H9 (cell line): ENCODE data around the gene GPR151. TPM values are rescaled to one million over a fixed set of nuclear protein-coding genes. Genes with fewer than 3 reads are reported as not detected.

Experiments used
- DNase-seq: peaks from one replicate; pipeline ENCODE4 v3.0.0-alpha.2; 2017
- H2AFZ ChIP-seq: one replicate; pipeline ENCODE4 v1.6.1; 2013; ENCODE audit warnings: mild to moderate bottlenecking, low read length, control low read depth, moderate library complexity
- H2AK5ac ChIP-seq: 2 replicates; pipeline ENCODE4 v1.6.1; 2013; ENCODE audit warnings: low read length, control low read depth, mixed read lengths; ENCODE audit not compliant: insufficient read length
- H2BK120ac ChIP-seq: one replicate; pipeline ENCODE4 v1.6.1; 2013; ENCODE audit warnings: low read depth, mild to moderate bottlenecking, low read length, control low read depth, inconsistent platforms; ENCODE audit not compliant: poor library complexity, severe bottlenecking
- H2BK12ac ChIP-seq: 2 replicates; pipeline ENCODE4 v1.6.1; 2013; ENCODE audit warnings: low read length, control low read depth, mixed read lengths, low read depth; ENCODE audit not compliant: insufficient read length
- H2BK15ac ChIP-seq: 2 replicates; pipeline ENCODE4 v1.6.1; 2013; ENCODE audit warnings: low read depth, low read length, control low read depth
- H2BK20ac ChIP-seq: one replicate; pipeline ENCODE4 v1.6.1; 2013; ENCODE audit warnings: low read depth, mild to moderate bottlenecking, low read length, control low read depth, inconsistent platforms; ENCODE audit not compliant: poor library complexity, severe bottlenecking
- H2BK5ac ChIP-seq: 2 replicates; pipeline ENCODE4 v1.6.1; 2013; ENCODE audit warnings: low read length, control low read depth, mixed read lengths; ENCODE audit not compliant: insufficient read length
- H3K14ac ChIP-seq: 2 replicates; pipeline ENCODE4 v1.6.1; 2013; ENCODE audit warnings: low read length, control low read depth; ENCODE audit not compliant: insufficient read depth
- H3K18ac ChIP-seq: 2 replicates; pipeline ENCODE4 v1.6.1; 2013; ENCODE audit warnings: low read depth, mild to moderate bottlenecking, mixed read lengths, low read length, control low read depth; ENCODE audit not compliant: insufficient read length
- H3K23ac ChIP-seq: 2 replicates; pipeline ENCODE4 v1.6.1; 2013; ENCODE audit warnings: low read length, control low read depth, mixed read lengths, low read depth; ENCODE audit not compliant: insufficient read length
- H3K23me2 ChIP-seq: 2 replicates; pipeline ENCODE4 v1.6.1; 2013; ENCODE audit warnings: low read depth, mild to moderate bottlenecking, mixed read lengths, low read length, control low read depth; ENCODE audit not compliant: insufficient read length, poor library complexity, severe bottlenecking
- H3K27ac ChIP-seq: 2 replicates; pipeline ENCODE4 v1.5.1; 2013; ENCODE audit warnings: low read length, control low read depth, mixed read lengths, low read depth; ENCODE audit not compliant: insufficient read length
- H3K27me3 ChIP-seq: 2 replicates; pipeline ENCODE4 v1.6.1; 2013; ENCODE audit warnings: low read length, control low read depth, inconsistent platforms; ENCODE audit not compliant: insufficient read depth
- H3K4ac ChIP-seq: 2 replicates; pipeline ENCODE4 v1.6.1; 2013; ENCODE audit warnings: low read depth, mild to moderate bottlenecking, control low read depth, inconsistent platforms, low read length, moderate library complexity
- H3K4me1 ChIP-seq: 2 replicates; pipeline ENCODE4 v1.6.1; 2013; ENCODE audit warnings: low read length, control low read depth, inconsistent platforms; ENCODE audit not compliant: insufficient read depth
- H3K4me2 ChIP-seq: 2 replicates; pipeline ENCODE4 v1.6.1; 2013; ENCODE audit warnings: low read length, control low read depth, mixed read lengths; ENCODE audit not compliant: insufficient read length, insufficient read depth
- H3K56ac ChIP-seq: 2 replicates; pipeline ENCODE4 v1.6.1; 2013; ENCODE audit warnings: low read depth, mild to moderate bottlenecking, mixed read lengths, low read length, control low read depth; ENCODE audit not compliant: insufficient read length
- H3K79me1 ChIP-seq: 2 replicates; pipeline ENCODE4 v1.6.1; 2013; ENCODE audit warnings: low read depth, mild to moderate bottlenecking, moderate library complexity, low read length, control low read depth, inconsistent platforms; ENCODE audit not compliant: insufficient read depth, poor library complexity, severe bottlenecking
- H3K79me2 ChIP-seq: 2 replicates; pipeline ENCODE4 v1.6.1; 2013; ENCODE audit warnings: low read length, control low read depth, inconsistent platforms; ENCODE audit not compliant: insufficient read depth
- H3K9ac ChIP-seq: 2 replicates; pipeline ENCODE4 v1.6.1; 2013; ENCODE audit warnings: low read length, control low read depth, mixed read lengths; ENCODE audit not compliant: insufficient read length; ENCODE audit errors: extremely low read depth
- H3K9me3 ChIP-seq: one replicate; pipeline ENCODE4 v1.6.1; 2013; ENCODE audit warnings: low read depth, low read length, inconsistent platforms; ENCODE audit not compliant: control insufficient read depth
- H3T11ph ChIP-seq: one replicate; pipeline ENCODE4 v1.6.1; 2013; ENCODE audit warnings: mild to moderate bottlenecking, low read length, control low read depth, inconsistent platforms
- H4K20me1 ChIP-seq: one replicate; pipeline ENCODE4 v1.6.1; 2013; ENCODE audit not compliant: control insufficient read depth, insufficient read length, insufficient read depth
- H4K5ac ChIP-seq: 2 replicates; pipeline ENCODE4 v1.6.1; 2013; ENCODE audit warnings: low read depth, mild to moderate bottlenecking, mixed read lengths, low read length, control low read depth; ENCODE audit not compliant: insufficient read length
- H4K8ac ChIP-seq: replicated peaks from 2 replicates; pipeline ENCODE4 v1.6.1; 2013; ENCODE audit warnings: low read length, control low read depth, mixed read lengths, low read depth; ENCODE audit not compliant: insufficient read length
- H4K91ac ChIP-seq: 2 replicates; pipeline ENCODE4 v1.6.1; 2013; ENCODE audit warnings: low read depth, mild to moderate bottlenecking, moderate library complexity, mixed read lengths, low read length, control low read depth; ENCODE audit not compliant: insufficient read length
- H3K27ac Mint-ChIP-seq, 3 experiments: 2 replicates in 2 of 3; 3 replicates in 1 of 3; pipeline ENCODE4 v1.8.0; 2020 to 2021; ENCODE audit warnings: mixed read lengths in 3 of 3, mild to moderate bottlenecking in 1 of 3, moderate library complexity in 1 of 3
- H3K27me3 Mint-ChIP-seq: 2 replicates; pipeline ENCODE4 v1.8.0; 2021; ENCODE audit warnings: low read depth, mild to moderate bottlenecking, moderate library complexity, mixed read lengths
- H3K36me3 Mint-ChIP-seq, 3 experiments: 2 replicates in 2 of 3; 3 replicates in 1 of 3; pipeline ENCODE4 v1.8.0; 2020 to 2021; ENCODE audit warnings: low read depth in 3 of 3, mixed read lengths in 3 of 3; ENCODE audit not compliant: insufficient read depth in 1 of 3
- H3K4me1 Mint-ChIP-seq, 2 experiments: 2 replicates each; pipeline ENCODE4 v1.8.0; 2020; ENCODE audit warnings: mixed read lengths in 2 of 2
- H3K4me3 Mint-ChIP-seq, 2 experiments: 2 replicates in 1 of 2; 3 replicates in 1 of 2; pipeline ENCODE4 v1.8.0; 2020 to 2021; ENCODE audit warnings: mild to moderate bottlenecking in 2 of 2, mixed read lengths in 2 of 2, moderate library complexity in 1 of 2
- H3K9me3 Mint-ChIP-seq, 2 experiments: 2 replicates in 1 of 2; 3 replicates in 1 of 2; pipeline ENCODE4 v1.8.0; 2020; ENCODE audit warnings: mild to moderate bottlenecking in 2 of 2, mixed read lengths in 2 of 2, moderate library complexity in 1 of 2
- CTCF ChIP-seq: fragments of 200-600 bp; sonication (generic); conservative IDR thresholded peaks from 3 replicates; pipeline ENCODE4 v1.8.0; 2021; ENCODE audit warnings: antibody characterized with exemption, mild to moderate bottlenecking
- WGBS: extraction: QIAGEN DNeasy Blood & Tissue Kit; methylation state at CpG from one replicate; pipeline ENCODE4 v1.1.7; 2013; ENCODE audit warnings: missing lambda C conversion rate, low lambda C conversion rate, mixed read lengths; ENCODE audit not compliant: insufficient read length; ENCODE audit errors: extremely low coverage; 5-methylcytosine and 5-hydroxymethylcytosine counted together
- total RNA-seq: library from RNA; stranded (reverse); gene quantifications from 2 replicates; pipeline ENCODE4 v1.2.1, GENCODE V29; 2021

GPR151 gene
- total RNA-seq, 1 experiment from 2014 or later, result not detected

DNA sequence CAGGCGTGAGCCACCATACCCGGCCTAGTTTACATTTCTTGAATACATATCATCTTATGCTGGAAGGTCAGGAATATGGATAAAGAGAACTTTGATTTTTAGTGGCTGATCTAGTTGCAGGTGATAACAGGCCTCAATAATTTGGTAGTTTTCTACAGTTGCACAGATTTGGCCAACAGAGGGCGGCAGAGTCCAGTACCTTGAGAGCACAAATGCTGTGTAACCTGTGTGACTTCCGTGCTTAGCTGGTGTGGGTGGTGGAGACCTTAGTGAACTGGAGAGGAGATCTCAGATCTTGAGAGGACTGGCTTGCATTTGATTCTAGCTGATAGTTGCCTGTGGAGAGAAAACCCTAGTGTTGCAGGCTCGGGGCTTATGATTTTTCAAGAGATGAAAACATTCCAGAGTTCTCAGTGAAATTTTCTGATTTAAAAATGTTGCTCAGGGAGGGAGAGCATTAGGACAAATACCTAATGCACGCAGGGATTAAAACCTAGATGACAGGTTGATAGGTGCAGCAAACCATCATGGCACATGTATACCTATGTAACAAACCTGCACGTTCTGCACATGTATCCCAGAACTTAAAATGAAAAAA is 17.4 kb upstream of the GPR151 start:
- H3K9me3 ChIP-seq, result no peaks in the 10 kb centered on the region
- H3K23ac ChIP-seq, result no peak overlapping the region
- no peaks in the 10 kb centered on the region for H4K20me1 ChIP-seq
- no peak overlapping the region for H2BK5ac ChIP-seq
- no peaks in the 10 kb centered on the region for H3K27me3 Mint-ChIP-seq
- no peak overlapping the region for H3T11ph ChIP-seq
- H3K56ac ChIP-seq, result no peak overlapping the region
- no peaks in the 10 kb centered on the region for H3K79me2 ChIP-seq
- no peak overlapping the region for H3K9ac ChIP-seq
- H2BK20ac ChIP-seq, result no peak overlapping the region
- H2BK15ac ChIP-seq, result no peak overlapping the region
- H3K36me3 Mint-ChIP-seq, result no peaks in the 10 kb centered on the region
- H2AFZ ChIP-seq, result peak overlapping the region; percentile 84
- H4K91ac ChIP-seq, result no peak overlapping the region
- no peaks in the 10 kb centered on the region for H3K79me1 ChIP-seq
- H3K18ac ChIP-seq, result no peak overlapping the region
- no peak overlapping the region for H4K8ac ChIP-seq
- H3K23me2 ChIP-seq, result no peaks in the 10 kb centered on the region
- no peak overlapping the region for H3K27ac ChIP-seq
- no peaks in the 10 kb centered on the region for H3K9me3 Mint-ChIP-seq
- H2BK120ac ChIP-seq, result no peak overlapping the region
- peak overlapping the region in 2 of 3 experiments; percentile 7 to 23; a peak in 3 of 7 replicates for H3K27ac Mint-ChIP-seq
- WGBS, result no CpG with 5 or more reads among the region's 7 CpGs
- peak; percentile 83 for DNase-seq
- H3K4me1 Mint-ChIP-seq, result peaks cover 12 to 16% of the 10 kb centered on the region in 2 experiments
- H3K27me3 ChIP-seq, result no peaks in the 10 kb centered on the region
- peak overlapping the region in 1 of 2 experiments; percentile 11; a peak in 1 of 5 replicates for H3K4me3 Mint-ChIP-seq
- H4K5ac ChIP-seq, result no peak overlapping the region
- TF ChIP-seq CTCF, result peak; percentile 87
- no peak overlapping the region for H3K14ac ChIP-seq
- no peak overlapping the region for H3K4ac ChIP-seq
- no peak overlapping the region for H2AK5ac ChIP-seq
- peaks cover 3% of the 10 kb centered on the region; the same call in 1 of the 2 replicates for H3K4me1 ChIP-seq
- no peak overlapping the region for H2BK12ac ChIP-seq
- H3K4me2 ChIP-seq, result no peak overlapping the region
